SU-DHL-6 (cell line): ENCODE measurements around the gene GCNA.

Experiments used
- CTCF ChIP-seq: fragments of 200-600 bp; sonication (generic); IDR thresholded peaks from one replicate; pipeline ENCODE4 v1.5.1; 2017; ENCODE audit warnings: antibody characterized with exemption, mild to moderate bottlenecking, low read length, moderate library complexity; ENCODE audit not compliant: insufficient read depth, poor library complexity, severe bottlenecking
- EZH2phosphoT487 ChIP-seq: fragments of 200-600 bp; sonication (generic), shearing (Covaris generic); conservative IDR thresholded peaks from 2 replicates; pipeline ENCODE4 v1.6.1; 2018; ENCODE audit warnings: mild to moderate bottlenecking, antibody characterized with exemption, low read length, moderate library complexity, mixed read lengths

- TF ChIP-seq CTCF (no peak), EZH2phosphoT487 (no peak)
These were observed 42.0 kb upstream of the GCNA start for GRCh38 chrX:71536285-71536684.
